GM23248 (cell line): ENCODE results near the gene NDUFAF2. TPM values are rescaled to one million over a fixed set of nuclear protein-coding genes. Genes with fewer than 3 reads are reported as not detected.
A peak's percentile ranks its signal among the peaks of the same experiment; 100 is the strongest.

Experiments used
- DNase-seq: peaks from one replicate; pipeline ENCODE4 v3.0.0-alpha.2; 2015
- H2AFZ ChIP-seq: fragments of 200-600 bp; sonication (generic); 2 replicates; pipeline ENCODE4 v1.6.1; 2016; ENCODE audit warnings: antibody characterized with exemption
- H3F3A ChIP-seq: fragments of 200-600 bp; sonication (generic); 2 replicates; pipeline ENCODE4 v1.6.1; 2016; ENCODE audit warnings: mild to moderate bottlenecking, antibody characterized with exemption, mixed run types; ENCODE audit not compliant: insufficient read depth
- H3K27ac ChIP-seq: fragments of 200-600 bp; sonication (generic); 2 replicates; pipeline ENCODE4 v1.5.1; 2016; ENCODE audit warnings: mild to moderate bottlenecking
- H3K27me3 ChIP-seq: fragments of 200-600 bp; sonication (generic); replicated peaks from 2 replicates; pipeline ENCODE4 v1.6.1; 2016; ENCODE audit warnings: mild to moderate bottlenecking; ENCODE audit not compliant: insufficient read depth
- H3K36me3 ChIP-seq: fragments of 200-600 bp; sonication (generic); 2 replicates; pipeline ENCODE4 v1.6.1; 2016; ENCODE audit warnings: low read depth, mild to moderate bottlenecking
- H3K4me1 ChIP-seq: fragments of 200-600 bp; sonication (generic); 2 replicates; pipeline ENCODE4 v1.6.1; 2016; ENCODE audit warnings: mild to moderate bottlenecking; ENCODE audit not compliant: insufficient read depth
- H3K4me2 ChIP-seq: fragments of 200-600 bp; sonication (generic); one replicate; pipeline ENCODE4 v1.6.1; 2016; ENCODE audit warnings: mild to moderate bottlenecking; ENCODE audit not compliant: unreplicated experiment
- H3K4me3 ChIP-seq: fragments of 200-600 bp; sonication (generic); 2 replicates; pipeline ENCODE4 v1.5.1; 2016; ENCODE audit warnings: mild to moderate bottlenecking
- H3K79me2 ChIP-seq: fragments of 200-600 bp; sonication (generic); 2 replicates; pipeline ENCODE4 v1.6.1; 2016; ENCODE audit warnings: mild to moderate bottlenecking; ENCODE audit not compliant: insufficient read depth
- H3K9ac ChIP-seq: fragments of 200-600 bp; sonication (generic); 2 replicates; pipeline ENCODE4 v1.6.1; 2016; ENCODE audit warnings: mild to moderate bottlenecking
- H3K9me2 ChIP-seq: fragments of 200-600 bp; sonication (generic); 2 replicates; pipeline ENCODE4 v1.6.1; 2016; ENCODE audit warnings: mixed run types, mild to moderate bottlenecking, moderate library complexity; ENCODE audit not compliant: insufficient read depth
- H3K9me3 ChIP-seq: fragments of 200-600 bp; sonication (generic); one replicate; pipeline ENCODE4 v1.6.1; 2017; ENCODE audit warnings: low read depth
- H4K20me1 ChIP-seq: fragments of 200-600 bp; sonication (generic); 2 replicates; pipeline ENCODE4 v1.6.0; 2016; ENCODE audit not compliant: insufficient read depth
- EZH2 ChIP-seq: fragments of 200-600 bp; sonication (generic); IDR thresholded peaks from 2 replicates; pipeline ENCODE4 v1.6.1; 2018; ENCODE audit warnings: antibody characterized with exemption, mild to moderate bottlenecking; ENCODE audit not compliant: insufficient read depth, poor library complexity, severe bottlenecking
- EZH2phosphoT487 ChIP-seq: fragments of 200-600 bp; sonication (generic); IDR thresholded peaks from 2 replicates; pipeline ENCODE4 v1.6.1; 2018; ENCODE audit warnings: antibody characterized with exemption, moderate library complexity, mild to moderate bottlenecking, low read depth; ENCODE audit not compliant: insufficient read depth
- WGBS, 2 experiments: methylation state at CpG; one replicate each; pipeline ENCODE4 v1.1.6; 2015 to 2017; ENCODE audit warnings: low lambda C conversion rate in 2 of 2, low coverage in 1 of 2; ENCODE audit errors: missing lambda C conversion rate in 2 of 2; 5-methylcytosine and 5-hydroxymethylcytosine counted together
- in situ Hi-C: fragments of 300-500 bp; cut with MboI; formaldehyde crosslinking; loops from 2 replicates; pipeline ENCODE4 v1.15.0; 2020
- polyA plus RNA-seq: library from polyadenylated mRNA; unstranded; fragments of >200 nt; fragmentation: Nextera tagmentation; extraction: Ambion mirVana; gene quantifications from 2 replicates; pipeline ENCODE4 v1.2.1, GENCODE V29; 2016
- total RNA-seq: library from RNA; depleted of rRNA; stranded (reverse); fragments of >200 nt; shearing (Covaris generic); gene quantifications from 2 replicates; pipeline ENCODE4 v1.2.3, GENCODE V29; 2014

The NDUFAF2 gene
- total and polyA plus RNA-seq, 2 experiments from 2014 or later = 28.9 to 67.0 TPM

DNA sequence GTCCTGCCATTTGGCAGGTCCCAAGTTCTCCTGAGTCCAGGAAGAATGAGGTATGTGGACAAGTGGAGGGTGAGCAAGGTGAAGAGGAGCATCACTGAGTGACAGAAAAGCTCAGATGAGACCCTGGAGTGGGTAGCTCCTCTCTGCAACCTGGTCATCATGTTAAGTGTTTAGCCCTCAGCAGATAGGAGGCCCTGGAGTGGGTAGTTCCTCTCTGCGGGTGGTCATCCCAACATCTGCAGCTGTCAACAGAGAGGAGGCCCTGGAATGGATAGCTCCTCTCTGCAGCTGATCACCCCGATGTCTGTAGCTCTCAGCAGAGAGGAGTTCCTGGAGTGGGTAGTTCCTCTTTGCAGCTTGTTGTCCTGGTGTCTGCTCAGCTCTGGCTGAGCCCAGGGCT is 48.4 kb downstream of the NDUFAF2 start:
- H3K36me3 ChIP-seq = no peaks in the 10 kb centered on the region
- H3K9me3 ChIP-seq = no peaks in the 10 kb centered on the region
- H3K79me2 ChIP-seq = peaks cover 72% of the 10 kb centered on the region
- WGBS, 2 experiments = 95% methylated on average over 2 of the region's 2 CpGs
- H3K4me3 ChIP-seq = no peak overlapping the region
- no peaks in the 10 kb centered on the region for H3K4me1 ChIP-seq
- no peak overlapping the region for H3K9ac ChIP-seq
- no peak overlapping the region for H2AFZ ChIP-seq
- DNase-seq = no peak
- H4K20me1 ChIP-seq = no peaks in the 10 kb centered on the region
- H3K27ac ChIP-seq = no peak overlapping the region
- H3K9me2 ChIP-seq = no peaks in the 10 kb centered on the region
- in situ Hi-C loops = no loop called here
- no peaks in the 10 kb centered on the region for H3K27me3 ChIP-seq
- no peak for TF ChIP-seq EZH2phosphoT487
- no peak for TF ChIP-seq EZH2
- no peaks in the 10 kb centered on the region for H3F3A ChIP-seq
- no peak overlapping the region for H3K4me2 ChIP-seq

DNA sequence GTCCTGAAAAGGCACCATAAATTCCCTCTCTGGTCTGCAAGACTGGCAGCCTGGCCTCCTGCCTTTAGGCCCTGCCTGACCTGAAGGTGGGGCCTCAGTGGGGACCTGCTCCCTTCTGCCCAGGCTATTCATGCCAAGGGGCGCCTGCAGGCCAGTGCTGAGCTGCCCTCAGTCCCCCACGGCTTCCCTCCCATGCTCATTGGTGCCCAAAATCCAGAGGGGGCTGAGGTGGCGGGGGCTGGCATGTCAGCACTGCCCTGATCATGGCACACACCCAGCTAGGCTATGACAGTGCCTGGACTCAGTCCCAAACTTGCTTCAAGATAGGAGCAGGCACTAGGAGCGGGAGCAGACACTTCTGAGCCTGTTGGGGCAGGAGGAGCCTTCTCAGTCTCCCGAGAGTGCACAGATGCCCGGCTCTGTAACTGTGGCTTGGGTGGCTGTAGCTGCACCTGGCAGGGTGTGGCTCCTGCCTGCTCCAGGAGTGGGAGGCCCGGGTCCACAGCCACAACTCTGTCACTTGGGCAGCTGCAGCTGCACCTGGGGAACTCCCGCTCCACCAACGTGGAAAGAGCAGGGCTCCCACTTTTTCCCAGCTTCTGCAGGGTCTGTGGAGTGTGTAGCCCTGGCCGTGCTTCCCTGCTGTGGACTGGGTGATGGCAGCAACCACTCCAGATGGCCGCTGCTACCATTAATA is 49.0 kb downstream of the NDUFAF2 start:
- no peaks in the 10 kb centered on the region for H4K20me1 ChIP-seq
- H3K79me2 ChIP-seq = peaks cover 76% of the 10 kb centered on the region
- in situ Hi-C loops = no loop called here
- TF ChIP-seq EZH2phosphoT487 (no peak), EZH2 (no peak)
- H3K9ac ChIP-seq = no peak overlapping the region
- no peak overlapping the region for H3K27ac ChIP-seq
- 94 to 95% methylated on average over 10 of the region's 11 CpGs for WGBS, 2 experiments
- no peak for DNase-seq
- no peaks in the 10 kb centered on the region for H3K9me2 ChIP-seq
- H3K9me3 ChIP-seq = no peaks in the 10 kb centered on the region
- H3K36me3 ChIP-seq = no peaks in the 10 kb centered on the region
- no peaks in the 10 kb centered on the region for H3K27me3 ChIP-seq
- no peaks in the 10 kb centered on the region for H3K4me1 ChIP-seq
- H3K4me3 ChIP-seq = no peak overlapping the region
- no peak overlapping the region for H3K4me2 ChIP-seq
- H2AFZ ChIP-seq = no peak overlapping the region
- no peaks in the 10 kb centered on the region for H3F3A ChIP-seq

DNA sequence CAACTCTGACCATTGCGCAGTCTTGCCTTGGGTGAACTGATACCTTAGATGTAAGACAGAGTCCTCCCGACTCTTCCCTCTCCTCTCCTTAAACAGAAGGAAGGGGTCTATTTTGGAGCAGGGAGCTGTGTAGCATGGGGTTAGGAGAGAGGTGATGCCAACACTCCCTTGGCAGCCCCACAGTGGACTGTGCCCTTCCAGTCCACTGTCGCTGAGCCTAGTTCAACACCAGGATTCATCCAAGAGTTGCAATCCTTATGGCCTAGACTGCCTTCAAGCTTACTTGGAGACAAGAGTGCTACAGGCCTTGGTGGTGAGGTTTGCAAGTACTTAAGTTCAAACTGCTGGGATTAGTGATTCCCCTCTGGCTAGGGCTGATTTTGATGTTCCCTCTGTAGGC is 51.4 kb downstream of the NDUFAF2 start:
- H2AFZ ChIP-seq = no peak overlapping the region
- TF ChIP-seq EZH2 (no peak), EZH2phosphoT487 (no peak)

DNA sequence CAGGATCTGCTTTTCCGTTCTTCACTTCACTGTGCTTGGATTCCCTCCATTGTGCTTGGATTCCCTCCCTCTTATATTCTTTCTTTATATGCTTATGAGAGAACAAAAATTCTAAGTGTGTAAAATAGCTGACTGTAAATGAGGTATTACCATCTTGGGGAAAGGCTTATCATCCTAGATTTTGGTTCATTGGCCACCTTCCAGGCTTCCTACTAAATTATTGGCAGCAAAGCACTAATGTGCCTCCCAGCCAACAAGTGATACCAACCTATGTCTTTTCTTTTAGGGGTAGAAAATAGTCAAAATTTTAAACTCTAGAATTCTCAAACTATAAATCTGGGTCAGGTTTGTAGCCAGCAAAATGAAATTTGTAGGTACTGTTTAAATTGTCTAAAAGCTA is 52.7 kb downstream of the NDUFAF2 start:
- Histone ChIP-seq H3K4me2 (no peak overlapping the region), H3K36me3 (no peaks in the 10 kb centered on the region), H3K4me3 (no peak overlapping the region), H3K79me2 (peaks cover 76% of the 10 kb centered on the region), H3K27me3 (no peaks in the 10 kb centered on the region), H2AFZ (no peak overlapping the region), H3K9ac (no peak overlapping the region), H3K9me3 (no peaks in the 10 kb centered on the region), H3K27ac (no peak overlapping the region), H3K4me1 (peaks cover 10% of the 10 kb centered on the region), H4K20me1 (0 out of 2 replicates have a peak, but pooled peaks cover 7% of the 10 kb centered on the region), H3F3A (peaks cover 7% of the 10 kb centered on the region; the same call in 1 of the 2 replicates), H3K9me2 (no peaks in the 10 kb centered on the region)
- DNase-seq = no peak
- in situ Hi-C loops = no loop called here
- WGBS, 2 experiments = 94 to 98% methylated on average over 1 of the region's 1 CpG
- TF ChIP-seq EZH2phosphoT487 (no peak), EZH2 (no peak)

More for the DNA sequence above, 51.4 kb downstream of the NDUFAF2 start:
- no peak overlapping the region for H3K27ac ChIP-seq
- in situ Hi-C loops = no loop called here
- WGBS, 2 experiments = 89 to 91% methylated on average over 3 of the region's 3 CpGs
- H3K9me3 ChIP-seq = no peaks in the 10 kb centered on the region
- H3K36me3 ChIP-seq = no peaks in the 10 kb centered on the region
- H3K27me3 ChIP-seq = no peaks in the 10 kb centered on the region
- H3K9me2 ChIP-seq = no peaks in the 10 kb centered on the region
- H3K4me2 ChIP-seq = no peak overlapping the region
- H3K4me3 ChIP-seq = no peak overlapping the region
- DNase-seq = no peak
- no peak overlapping the region for H3K9ac ChIP-seq
- peaks cover 7% of the 10 kb centered on the region; the same call in 1 of the 2 replicates for H3F3A ChIP-seq
- H3K79me2 ChIP-seq = peaks cover 75% of the 10 kb centered on the region
- 0 out of 2 replicates have a peak, but pooled peaks cover 7% of the 10 kb centered on the region for H4K20me1 ChIP-seq
- peaks cover 10% of the 10 kb centered on the region for H3K4me1 ChIP-seq

DNA sequence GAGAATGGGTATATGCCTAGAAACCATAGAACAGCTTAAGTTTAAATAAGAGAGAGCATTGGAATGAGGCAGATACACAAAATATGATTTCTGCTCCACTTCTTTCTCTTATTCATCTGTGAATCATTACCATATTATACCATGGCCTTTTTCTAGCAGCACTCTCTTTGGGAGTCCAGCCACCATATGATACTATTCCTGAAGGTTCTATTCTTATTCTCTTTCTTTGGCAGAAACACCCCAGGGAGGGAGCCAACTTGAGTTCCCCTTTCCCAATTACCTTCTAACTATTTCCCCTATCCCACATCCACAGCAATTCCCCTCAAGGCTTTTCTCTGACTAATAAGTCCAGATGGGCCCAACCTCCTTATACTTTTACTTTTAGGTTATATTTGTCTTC is 55.9 kb downstream of the NDUFAF2 start:
- peaks cover 74% of the 10 kb centered on the region for H3K79me2 ChIP-seq
- H3K4me1 ChIP-seq = peaks cover 10% of the 10 kb centered on the region
- H2AFZ ChIP-seq = no peak overlapping the region
- H3K9me2 ChIP-seq = no peaks in the 10 kb centered on the region
- H3K36me3 ChIP-seq = no peaks in the 10 kb centered on the region
- no peak overlapping the region for H3K4me3 ChIP-seq
- H3K9ac ChIP-seq = no peak overlapping the region
- TF ChIP-seq EZH2phosphoT487 = no peak
- no peak for TF ChIP-seq EZH2
- H3K4me2 ChIP-seq = no peak overlapping the region
- H3K27ac ChIP-seq = no peak overlapping the region
- in situ Hi-C loops = no loop called here
- H3K27me3 ChIP-seq = no peaks in the 10 kb centered on the region
- no peaks in the 10 kb centered on the region for H3K9me3 ChIP-seq
- peaks cover 7% of the 10 kb centered on the region; the same call in 1 of the 2 replicates for H3F3A ChIP-seq
- H4K20me1 ChIP-seq = 0 out of 2 replicates have a peak, but pooled peaks cover 7% of the 10 kb centered on the region
- DNase-seq = peak; percentile 29
